Kidney epithelial cell (primary cell): Measurements from ENCODE around the gene TMEM40. TPM values are rescaled to one million over a fixed set of nuclear protein-coding genes. Genes with fewer than 3 reads are reported as not detected.

Experiments
- total RNA-seq: library from RNA; depleted of rRNA; stranded (reverse); fragments of >200 nt; gene quantifications from 2 replicates; pipeline ENCODE4 v1.2.3, GENCODE V29; 2015

The TMEM40 gene
- total RNA-seq, 1 donor from 2014 or later = 5.3 TPM

Other genes with a start within 250 kb of the TMEM40 start
- gene MKRN2OS, start 213.8 kb downstream of the TMEM40 start, total RNA-seq = 0.14 and 1.3 TPM in 2 replicates
- gene MKRN2, start 202.2 kb downstream of the TMEM40 start, total RNA-seq = 45.9 and 55.6 TPM in 2 replicates
- gene RAF1, start 95.1 kb downstream of the TMEM40 start, total RNA-seq = 55.8 and 56.9 TPM in 2 replicates
- 1.4 and 2.6 TPM in 2 replicates for gene CAND2, start 37.4 kb upstream of the TMEM40 start, total RNA-seq
- 1,891 and 3,423 TPM in 2 replicates for gene RPL32, start 82.3 kb upstream of the TMEM40 start, total RNA-seq